A549 (cell line): ENCODE measurements around the gene PDK2. TPM values are rescaled to one million over a fixed set of nuclear protein-coding genes. Genes with fewer than 3 reads are reported as not detected.
A peak's percentile ranks its signal among the peaks of the same experiment; 100 is the strongest.

ENCODE experiments used
- ATAC-seq, 2 experiments: fragments of 200-7000 bp in 1 of 2; fragments of >200 bp in 1 of 2; cut with Nextera tagmentation in 1 of 2; cut with Tn5 transposase in 1 of 2; 3 replicates each; pipeline versions ENCODE4 v1.8.0 to v1.9.1; 2018 to 2020; ENCODE audit warnings: mild to moderate bottlenecking in 1 of 2, moderate library complexity in 1 of 2
- CTCF ChIA-PET: fragments of 300-600 bp; sonication (Branson Sonifier 250); formaldehyde crosslinking; extraction: SDS; loops from one replicate; lab custom pipeline; 2021; ENCODE audit warnings: antibody characterized with exemption, inconsistent platforms; lab: Yijun Ruan, JAX
- POLR2A ChIA-PET: fragments of 350-600 bp; formaldehyde crosslinking; extraction: SDS; loops from one replicate; lab custom pipeline; 2021; ENCODE audit warnings: antibody characterized with exemption, inconsistent platforms; lab: Yijun Ruan, JAX
- DNase-seq, 2 experiments: peaks; one replicate each; pipeline versions ENCODE4 v3.0.0 to v3.0.0-alpha.2; 2011 to 2016; ENCODE audit warnings: low read depth in 1 of 2, low spot score in 1 of 2
- FAIRE-seq: peaks from 2 replicates; lab custom pipeline; 2011; peaks lifted over from hg19 to GRCh38; lab: Jason Lieb, UNC
- H3K27ac ChIP-seq, 2 experiments: fragments of >200 bp; sonication (Bioruptor Twin); formaldehyde crosslinking; 3 replicates each; pipeline ENCODE4 v1.5.1; 2016 to 2017
- H3K4me1 ChIP-seq: fragments of >200 bp; sonication (Bioruptor Twin); formaldehyde crosslinking; 3 replicates; pipeline ENCODE4 v1.6.1; 2016
- H3K4me2 ChIP-seq: fragments of >200 bp; sonication (Bioruptor Twin); formaldehyde crosslinking; 3 replicates; pipeline ENCODE4 v1.6.1; 2016
- H3K4me3 ChIP-seq: fragments of >200 bp; sonication (Bioruptor Twin); formaldehyde crosslinking; 3 replicates; pipeline ENCODE4 v1.5.1; 2016
- H3K9me3 ChIP-seq: fragments of >200 bp; sonication (Bioruptor Twin); formaldehyde crosslinking; 3 replicates; pipeline ENCODE4 v1.6.1; 2016
- ATOH8 ChIP-seq: fragments of 250-450 bp; sonication (Bioruptor Pico); IDR thresholded peaks from 2 replicates; pipeline ENCODE4 v1.5.0; 2020; ENCODE audit warnings: low read depth, mild to moderate bottlenecking, moderate library complexity
- BCL3 ChIP-seq: fragments of >200 bp; sonication (Bioruptor Twin); formaldehyde crosslinking; IDR thresholded peaks from 3 replicates; pipeline ENCODE4 v1.6.1; 2016
- BHLHE40 ChIP-seq: IDR thresholded peaks from 2 replicates; pipeline ENCODE4 v1.6.1; 2012; ENCODE audit warnings: low read depth, low read length, inconsistent platforms
- CBX2 ChIP-seq: fragments of 200-600 bp; sonication (generic); IDR thresholded peaks from 2 replicates; pipeline ENCODE4 v1.6.1; 2016; ENCODE audit warnings: low read depth, mild to moderate bottlenecking, borderline replicate concordance
- CBX8 ChIP-seq: fragments of 200-600 bp; sonication (generic); IDR thresholded peaks from 2 replicates; pipeline ENCODE4 v1.6.1; 2016
- CHD2 ChIP-seq: fragments of 150-350 bp; IDR thresholded peaks from 2 replicates; pipeline ENCODE4 v1.6.1; 2014; ENCODE audit warnings: low read length; ENCODE audit not compliant: partially characterized antibody
- EHMT2 ChIP-seq: fragments of 200-600 bp; sonication (generic); IDR thresholded peaks from 2 replicates; pipeline ENCODE4 v1.6.1; 2016; ENCODE audit warnings: antibody characterized with exemption, low read depth, mild to moderate bottlenecking, moderate library complexity
- ELK1 ChIP-seq: fragments of 150-350 bp; IDR thresholded peaks from 2 replicates; pipeline ENCODE4 v1.6.1; 2014; ENCODE audit warnings: low read depth, mild to moderate bottlenecking, low read length
- ESRRA ChIP-seq: fragments of 150-350 bp; IDR thresholded peaks from 2 replicates; pipeline ENCODE4 v1.6.1; 2014; ENCODE audit warnings: mild to moderate bottlenecking, low read length, borderline replicate concordance
- FOSB ChIP-seq: fragments of 250-450 bp; sonication (Bioruptor Pico); IDR thresholded peaks from 2 replicates; pipeline ENCODE4 v1.5.0; 2020; ENCODE audit warnings: mild to moderate bottlenecking, moderate library complexity
- FOSL2 ChIP-seq, 2 experiments: fragments of 450-650 bp in 1 of 2; fragments of >200 bp in 1 of 2; sonication (Bioruptor Twin) in 1 of 2; formaldehyde crosslinking; IDR thresholded peaks; 2 replicates each; pipeline versions ENCODE4 v1.5.0 to v1.6.1; 2016 to 2020; ENCODE audit warnings: mild to moderate bottlenecking in 1 of 2, moderate library complexity in 1 of 2
- FOXS1 ChIP-seq: fragments of 250-450 bp; sonication (Bioruptor Pico); IDR thresholded peaks from 2 replicates; pipeline ENCODE4 v1.5.0; 2020; ENCODE audit warnings: mild to moderate bottlenecking, moderate library complexity
- HEYL ChIP-seq: fragments of 250-450 bp; sonication (Bioruptor Pico); IDR thresholded peaks from 2 replicates; pipeline ENCODE4 v1.8.0; 2021; ENCODE audit warnings: mild to moderate bottlenecking, moderate library complexity
- HMGXB4 ChIP-seq: fragments of 250-450 bp; sonication (Bioruptor Pico); IDR thresholded peaks from 2 replicates; pipeline ENCODE4 v1.5.0; 2021; ENCODE audit warnings: mild to moderate bottlenecking, moderate library complexity, borderline replicate concordance
- HOXB5 ChIP-seq: fragments of 250-450 bp; sonication (Bioruptor Pico); IDR thresholded peaks from 2 replicates; pipeline ENCODE4 v1.5.0; 2020; ENCODE audit warnings: mild to moderate bottlenecking, moderate library complexity
- JUNB ChIP-seq: fragments of >200 bp; sonication (Bioruptor Twin); formaldehyde crosslinking; IDR thresholded peaks from 2 replicates; pipeline ENCODE4 v1.6.1; 2016
- MAZ ChIP-seq: fragments of 150-350 bp; IDR thresholded peaks from 2 replicates; pipeline ENCODE4 v1.6.1; 2014; ENCODE audit warnings: antibody characterized with exemption, low read depth, low read length, borderline replicate concordance
- MYC ChIP-seq: IDR thresholded peaks from 2 replicates; pipeline ENCODE4 v1.6.1; 2012; ENCODE audit warnings: mild to moderate bottlenecking, inconsistent platforms, low read length, improper control_type of control experiment, borderline replicate concordance
- NFE2L2 ChIP-seq: fragments of 150-350 bp; conservative IDR thresholded peaks from 2 replicates; pipeline ENCODE4 v1.6.1; 2014; ENCODE audit warnings: low read length
- NR3C1 ChIP-seq: fragments of >200 bp; sonication (Bioruptor Twin); formaldehyde crosslinking; IDR thresholded peaks from 3 replicates; pipeline ENCODE4 v1.6.1; 2017
- RAD21 ChIP-seq, 2 experiments: fragments of >200 bp in 1 of 2; sonication (Bioruptor Twin) in 1 of 2; formaldehyde crosslinking in 1 of 2; IDR thresholded peaks in 1 of 2; conservative IDR thresholded peaks in 1 of 2; 2 replicates in 1 of 2; 3 replicates in 1 of 2; pipeline ENCODE4 v1.6.1; 2012 to 2018; ENCODE audit warnings: inconsistent platforms in 1 of 2
- RCOR1 ChIP-seq: fragments of 150-350 bp; IDR thresholded peaks from 2 replicates; pipeline ENCODE4 v1.6.1; 2014; ENCODE audit warnings: antibody characterized with exemption, low read length, low read depth
- TFCP2L1 ChIP-seq: fragments of 250-450 bp; sonication (Bioruptor Pico); IDR thresholded peaks from 2 replicates; pipeline ENCODE4 v1.5.0; 2021; ENCODE audit warnings: mild to moderate bottlenecking
- TP53 ChIP-seq: fragments of 250-450 bp; sonication (Bioruptor Pico); IDR thresholded peaks from 2 replicates; pipeline ENCODE4 v1.5.0; 2021; ENCODE audit warnings: mild to moderate bottlenecking, moderate library complexity
- WGBS: methylation state at CpG from one replicate; pipeline ENCODE4 v1.1.6; 2017; ENCODE audit errors: missing lambda C conversion rate; 5-methylcytosine and 5-hydroxymethylcytosine counted together
- polyA plus RNA-seq, 4 experiments: library from polyadenylated mRNA; depleted of rRNA in 3 of 4; stranded (reverse); fragments of >200 nt; fragmentation: RNase III in 1 of 4; extraction: RNeasy Plus Mini Kit Qiagen cat#74134 plus additional on column Dnase treatment in 1 of 4; gene quantifications; 2 replicates in 3 of 4; 3 replicates in 1 of 4; pipeline ENCODE4 v1.2.3, GENCODE V29; 2011 to 2017

The PDK2 gene
- polyA plus RNA-seq, 2 of the 4 experiments (the other 2 are of a cell fraction), result 14.1 to 28.5 TPM

DNA sequence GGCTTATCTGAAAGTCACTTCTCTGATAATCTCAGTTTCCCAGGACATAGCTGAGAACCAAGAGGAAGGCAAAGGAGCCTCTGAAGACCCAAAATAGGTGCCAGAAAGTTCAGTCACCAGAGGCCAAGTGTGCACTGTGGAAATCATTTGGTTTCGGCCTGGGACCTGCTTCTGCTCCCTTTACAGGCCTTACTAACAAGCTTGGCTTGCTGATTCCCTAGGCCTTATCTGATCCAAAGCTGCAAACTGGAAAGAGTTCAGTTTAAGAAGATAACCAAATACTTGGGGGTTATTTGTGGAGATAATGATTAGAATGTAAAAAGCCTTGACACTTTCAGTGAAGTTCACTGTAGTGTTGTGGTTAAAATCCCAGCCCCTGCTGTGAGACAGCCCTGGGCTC, 22.2 kb upstream of the PDK2 start:
- Histone ChIP-seq H3K4me3 (no peak overlapping the region), H3K4me1 (no peaks in the 10 kb centered on the region; the same call in 2 of the 3 replicates), H3K27ac (no peak overlapping the region), H3K9me3 (no peaks in the 10 kb centered on the region), H3K4me2 (no peak overlapping the region)
- DNase-seq, result no peak
- POLR2A ChIA-PET, result interaction anchor here (1.8 kb wide), 1 partner anchor 11 kb away, joined by 6 read pairs; no protein-coding TSS in a partner anchor
- TF ChIP-seq MAZ (no peak), FOSL2 (IDR thresholded peaks at IDR 0.05) (no peak), FOSL2 (CRISPR knock-in tag; IDR thresholded peaks at IDR 0.05) (no peak), CHD2 (no peak), EHMT2 (no peak), FOSB (CRISPR knock-in tag) (no peak), MYC (no peak), HMGXB4 (CRISPR knock-in tag) (no peak), TP53 (no peak), HEYL (no peak), NR3C1 (no peak), TFCP2L1 (CRISPR knock-in tag) (no peak), JUNB (no peak), NFE2L2 (no peak), ELK1 (no peak), RAD21 (conservative IDR thresholded peaks at IDR 0.05 in 1 of 2, IDR thresholded peaks at IDR 0.05 in 1 of 2) (no peak), BCL3 (no peak)
- no peak for FAIRE-seq
- no peak for ATAC-seq
- CTCF ChIA-PET, result interaction anchor here (0.8 to 13.5 kb wide), 11 partner anchors 9 to 121 kb away, joined by 3 to 345 read pairs (median 6); partner anchors contain the start of genes ITGA3 and PDK2
- 88% methylated on average over 1 of the region's 1 CpG for WGBS

DNA sequence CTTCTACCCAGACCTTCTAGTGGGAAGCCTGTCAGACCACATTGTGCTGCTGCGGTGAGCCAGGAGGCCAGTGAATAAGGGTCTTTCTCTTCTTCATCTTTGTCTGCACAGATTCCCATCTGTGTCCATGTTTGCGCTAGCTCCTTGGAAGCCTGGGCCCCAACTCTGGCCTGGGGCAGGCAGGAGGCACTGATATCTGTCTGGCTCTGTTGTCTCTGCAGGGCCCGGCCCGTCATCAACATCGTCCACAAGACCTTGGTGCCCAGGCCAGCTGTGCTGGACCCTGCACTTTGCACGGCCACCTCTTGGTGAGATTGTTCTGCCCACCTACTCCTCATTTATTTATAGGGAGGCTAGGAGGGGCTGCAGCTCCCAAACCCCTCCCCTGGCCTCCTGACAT, 20.9 kb upstream of the PDK2 start:
- TF ChIP-seq CBX2 (no peak), RAD21 (conservative IDR thresholded peaks at IDR 0.05 in 1 of 2, IDR thresholded peaks at IDR 0.05 in 1 of 2) (no peak), FOSL2 (IDR thresholded peaks at IDR 0.05) (no peak), FOSL2 (CRISPR knock-in tag; IDR thresholded peaks at IDR 0.05) (no peak), BHLHE40 (no peak), RCOR1 (no peak), ESRRA (no peak), NFE2L2 (no peak), ATOH8 (CRISPR knock-in tag) (no peak), FOXS1 (CRISPR knock-in tag) (no peak), CBX8 (no peak), HOXB5 (CRISPR knock-in tag) (no peak)
- CTCF ChIA-PET, result interaction anchor here (0.7 to 13.5 kb wide), 8 partner anchors 10 to 77 kb away, joined by 3 to 345 read pairs (median 62); partner anchors contain the start of genes ITGA3 and PDK2

More for the DNA sequence above, 20.9 kb upstream of the PDK2 start:
- no peak overlapping the region for H3K4me2 ChIP-seq
- no peak for DNase-seq
- no peak for ATAC-seq
- no peak overlapping the region for H3K4me3 ChIP-seq
- H3K4me1 ChIP-seq, result peaks cover 9% of the 10 kb centered on the region; the same call in 2 of the 3 replicates
- 0 out of 6 replicates have a peak overlapping the region, but pooled peaks of 1 of the 2 experiments have one; percentile 1 for H3K27ac ChIP-seq
- FAIRE-seq, result no peak
- 95% methylated on average over 6 of the region's 6 CpGs for WGBS
- no peaks in the 10 kb centered on the region for H3K9me3 ChIP-seq
- POLR2A ChIA-PET, result interaction anchor here (1.8 kb wide), 2 partner anchors 12 to 18 kb away, joined by 6 to 7 read pairs; partner anchors contain the start of gene ITGA3
